Measurements from ENCODE around the gene CHAF1A. TPM values are rescaled to one million over a fixed set of nuclear protein-coding genes. Genes with fewer than 3 reads are reported as not detected.
A peak's percentile ranks its signal among the peaks of the same experiment; 100 is the strongest.

Gene CHAF1A
- total and polyA plus RNA-seq, 2 of the 4 experiments (the other 2 are of a cell fraction): 12.4 to 22.9 TPM

GRCh38 chr19:4396949-4397783 is 5.3 kb upstream of the CHAF1A start:
- ChIA-PET POLR2A (ENCODE audit: unreplicated experiment) (no interaction called here), CTCF (interaction anchor here (0.6 to 0.8 kb wide), 2 partner anchors 131 to 133 kb away, joined by 3 to 4 read pairs; no protein-coding TSS in a partner anchor)
- no peak overlapping the region for H4K8ac ChIP-seq (ENCODE audit: low read depth in 2 of 2, low read length in 2 of 2)
- no peak overlapping the region for H3K18ac ChIP-seq (ENCODE audit: low read depth, low read length)
- ATAC-seq (ENCODE audit: low read depth) (no peak), DNase-seq (no peak)
- H3K9me3 ChIP-seq (ENCODE audit: control insufficient read depth, insufficient read depth, low read length): no peaks in the 10 kb centered on the region
- H2BK5ac ChIP-seq (ENCODE audit: low read depth, low read length, poor library complexity, severe bottlenecking): no peak overlapping the region
- H2BK120ac ChIP-seq (ENCODE audit: low read depth, low read length): no peak overlapping the region
- H3K9me1 ChIP-seq (ENCODE audit: insufficient read depth, low read length): peaks cover 18% of the 10 kb centered on the region
- peak overlapping the region; percentile 87; the same call in 1 of the 2 replicates for H3K23ac ChIP-seq (ENCODE audit: low read depth, low read length)
- peak overlapping the region; percentile 10; the same call in 1 of the 2 replicates for H3K14ac ChIP-seq (replicated peaks; ENCODE audit: low read depth, low read length)
- H4K91ac ChIP-seq (ENCODE audit: insufficient read depth, low read depth, low read length): no peak overlapping the region
- H4K5ac ChIP-seq (ENCODE audit: low read depth, low read length): no peak overlapping the region
- peaks cover 71% of the 10 kb centered on the region for H4K20me1 ChIP-seq (ENCODE audit: insufficient read depth, low read length)
- H3K9ac ChIP-seq (ENCODE audit: low read depth, low read length): 0 out of 2 replicates have a peak overlapping the region, but pooled peaks have one; percentile 1
- H3K79me1 ChIP-seq (ENCODE audit: low read depth in 1 of 2, low read length in 2 of 2): peaks cover 4 to 72% of the 10 kb centered on the region in 2 experiments; a peak in 3 of 4 replicates
- H3K27me3 ChIP-seq (ENCODE audit: control insufficient read depth, insufficient read depth, low read length): no peaks in the 10 kb centered on the region
- H3K4ac ChIP-seq (ENCODE audit: low read depth, low read length): no peak overlapping the region
- dilution Hi-C loops (cut with HindIII; ENCODE audit: low sequenced_read_pairs, unreplicated experiment): no loop called here
- peaks cover 22% of the 10 kb centered on the region for H3K4me1 ChIP-seq (ENCODE audit: control insufficient read depth, insufficient read depth, low read length)
- H3K36me3 ChIP-seq (ENCODE audit: control insufficient read depth, insufficient read depth, low read length): peaks cover 7% of the 10 kb centered on the region; the same call in 1 of the 2 replicates
- in situ Hi-C loops (cut with MboI; ENCODE audit: low sequenced_read_pairs): no loop called here
- no peak overlapping the region for H3K56ac ChIP-seq (ENCODE audit: extremely low read depth, insufficient read depth, low read length)
- 63% methylated on average over 5 of the region's 15 CpGs; no CpG with 5 or more reads in 1 of the 2 experiments for WGBS, 2 experiments (ENCODE audit: extremely low coverage in 2 of 2, insufficient read length in 1 of 2)
- H2AK5ac ChIP-seq (ENCODE audit: low read depth, low read length): no peak overlapping the region
- no peak overlapping the region for H2AK9ac ChIP-seq (replicated peaks; ENCODE audit: low read depth, low read length, poor library complexity)
- no peak overlapping the region for H2BK20ac ChIP-seq (ENCODE audit: low read depth, low read length)
- no TSS peak for BruUV-seq (replicated peaks)
- peak overlapping the region; percentile 36; the same call in 1 of the 2 replicates for H3K4me2 ChIP-seq (ENCODE audit: low read depth, low read length)
- no peak overlapping the region for H2BK15ac ChIP-seq (ENCODE audit: low read depth, low read length)
- no peak overlapping the region for H2AFZ ChIP-seq (replicated peaks; ENCODE audit: low read length, poor library complexity)
- H3K4me3 ChIP-seq (ENCODE audit: insufficient read depth, low read depth, low read length): no peak overlapping the region
- 0 out of 2 replicates have a peak overlapping the region, but pooled peaks have one; percentile 14 for H3K27ac ChIP-seq (ENCODE audit: insufficient read depth, low read length)
- intact Hi-C loops (cut with micrococcal nuclease): no loop called here
- TF ChIP-seq RFX5 (IDR thresholded peaks at IDR 0.05; ENCODE audit: low read depth, low read length): no peak
- no peak for TF ChIP-seq POLR2A (IDR thresholded peaks at IDR 0.05; ENCODE audit: low read depth, low read length)
- no peak for TF ChIP-seq CEBPB (IDR thresholded peaks at IDR 0.05; ENCODE audit: low read depth, low read length)
- no peak for TF ChIP-seq RAD21 (IDR thresholded peaks at IDR 0.05; ENCODE audit: low read length)
- TF ChIP-seq MXI1 (IDR thresholded peaks at IDR 0.05; ENCODE audit: borderline replicate concordance, low read depth, low read length): no peak
- TF ChIP-seq CHD1 (IDR thresholded peaks at IDR 0.05; ENCODE audit: low read depth, low read length): no peak
- no peak for TF ChIP-seq MAFK (IDR thresholded peaks at IDR 0.05; ENCODE audit: low read depth, low read length)
- TF ChIP-seq, protein P1, sequence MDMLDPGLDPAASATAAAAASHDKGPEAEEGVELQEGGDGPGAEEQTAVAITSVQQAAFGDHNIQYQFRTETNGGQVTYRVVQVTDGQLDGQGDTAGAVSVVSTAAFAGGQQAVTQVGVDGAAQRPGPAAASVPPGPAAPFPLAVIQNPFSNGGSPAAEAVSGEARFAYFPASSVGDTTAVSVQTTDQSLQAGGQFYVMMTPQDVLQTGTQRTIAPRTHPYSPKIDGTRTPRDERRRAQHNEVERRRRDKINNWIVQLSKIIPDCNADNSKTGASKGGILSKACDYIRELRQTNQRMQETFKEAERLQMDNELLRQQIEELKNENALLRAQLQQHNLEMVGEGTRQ (IDR thresholded peaks at IDR 0.05; ENCODE audit: low read depth, low read length): no peak
- TF ChIP-seq SMC3 (IDR thresholded peaks at IDR 0.05; ENCODE audit: low read depth, low read length): no peak
- TF ChIP-seq BHLHE40 (IDR thresholded peaks at IDR 0.05; ENCODE audit: low read depth, low read length): no peak
- no peak for TF ChIP-seq MAZ (IDR thresholded peaks at IDR 0.05; ENCODE audit: borderline replicate concordance, low read depth, low read length)
- TF ChIP-seq NFE2L2 (IDR thresholded peaks at IDR 0.05; ENCODE audit: low read depth, low read length): no peak
- no peak for TF ChIP-seq ELK1 (IDR thresholded peaks at IDR 0.05; ENCODE audit: borderline replicate concordance, low read depth, low read length)
- no peak for TF ChIP-seq RCOR1 (IDR thresholded peaks at IDR 0.05; ENCODE audit: insufficient replicate concordance, low read length)
